ENCODE results near the gene TBX1.

The TBX1 gene

GRCh38 chr22:19760058-19760950 is at the start of gene TBX1:
Gene TBX1 (plus strand): TSS chr22:19760778. CDS start chr22:19760844, 66 bp downstream.
- DNase-seq (ENCODE audit: extremely low read depth, insufficient read length): no peak
- no peak within 1 kb of the TSS; the same call in 1 of the 2 replicates for H3K4me3 ChIP-seq (replicated peaks; ENCODE audit: low read depth, low read length)
- H3K27me3 ChIP-seq (replicated peaks; ENCODE audit: control insufficient read depth, insufficient read depth, low read length): no peaks in the 10 kb centered on the region; the same call in none of the 2 replicates
- no peak for TF ChIP-seq CTCF (IDR thresholded peaks at IDR 0.05; ENCODE audit: insufficient read depth, low read length, poor library complexity, severe bottlenecking)
- no peaks in the 10 kb centered on the region for H3K36me3 ChIP-seq (ENCODE audit: control insufficient read depth, insufficient read depth, low read length)

GRCh38 chr22:19713245-19713644 is 47.3 kb upstream of the TBX1 start:
- TF ChIP-seq CTCF (IDR thresholded peaks at IDR 0.05; ENCODE audit: insufficient read depth, low read length, poor library complexity, severe bottlenecking): no peak
- no peak overlapping the region for H3K4me3 ChIP-seq (replicated peaks; ENCODE audit: low read depth, low read length)
- peaks cover 1% of the 10 kb centered on the region; the same call in 1 of the 2 replicates for H3K27me3 ChIP-seq (replicated peaks; ENCODE audit: control insufficient read depth, insufficient read depth, low read length)
- H3K36me3 ChIP-seq (ENCODE audit: control insufficient read depth, insufficient read depth, low read length): no peaks in the 10 kb centered on the region
- no peak for DNase-seq (ENCODE audit: extremely low read depth, insufficient read length)

GRCh38 chr22:19713650-19714311 is 46.8 kb upstream of the TBX1 start:
- TF ChIP-seq CTCF (IDR thresholded peaks at IDR 0.05; ENCODE audit: insufficient read depth, low read length, poor library complexity, severe bottlenecking): no peak
- DNase-seq (ENCODE audit: extremely low read depth, insufficient read length): no peak
- H3K27me3 ChIP-seq (replicated peaks; ENCODE audit: control insufficient read depth, insufficient read depth, low read length): peaks cover 1% of the 10 kb centered on the region; the same call in 1 of the 2 replicates
- H3K36me3 ChIP-seq (ENCODE audit: control insufficient read depth, insufficient read depth, low read length): no peaks in the 10 kb centered on the region
- no peak overlapping the region for H3K4me3 ChIP-seq (replicated peaks; ENCODE audit: low read depth, low read length)

- Histone ChIP-seq H3K36me3 (ENCODE audit: control insufficient read depth, insufficient read depth, low read length) (no peaks in the 10 kb centered on the region), H3K4me3 (replicated peaks; ENCODE audit: low read depth, low read length) (peak within 1 kb of the TSS; percentile 43), H3K27me3 (replicated peaks; ENCODE audit: control insufficient read depth, insufficient read depth, low read length) (peaks cover 3% of the 10 kb centered on the region)
- no peak for DNase-seq (ENCODE audit: extremely low read depth, insufficient read length)
- TF ChIP-seq CTCF (IDR thresholded peaks at IDR 0.05; ENCODE audit: insufficient read depth, low read length, poor library complexity, severe bottlenecking): no peak
These were observed 46.0 kb upstream of the TBX1 start, which contains the start of gene SEPTIN5 for GRCh38 chr22:19714312-19715187. Gene SEPTIN5 (plus strand): TSS chr22:19714503. CDS start chr22:19714589, 86 bp downstream.

DNA sequence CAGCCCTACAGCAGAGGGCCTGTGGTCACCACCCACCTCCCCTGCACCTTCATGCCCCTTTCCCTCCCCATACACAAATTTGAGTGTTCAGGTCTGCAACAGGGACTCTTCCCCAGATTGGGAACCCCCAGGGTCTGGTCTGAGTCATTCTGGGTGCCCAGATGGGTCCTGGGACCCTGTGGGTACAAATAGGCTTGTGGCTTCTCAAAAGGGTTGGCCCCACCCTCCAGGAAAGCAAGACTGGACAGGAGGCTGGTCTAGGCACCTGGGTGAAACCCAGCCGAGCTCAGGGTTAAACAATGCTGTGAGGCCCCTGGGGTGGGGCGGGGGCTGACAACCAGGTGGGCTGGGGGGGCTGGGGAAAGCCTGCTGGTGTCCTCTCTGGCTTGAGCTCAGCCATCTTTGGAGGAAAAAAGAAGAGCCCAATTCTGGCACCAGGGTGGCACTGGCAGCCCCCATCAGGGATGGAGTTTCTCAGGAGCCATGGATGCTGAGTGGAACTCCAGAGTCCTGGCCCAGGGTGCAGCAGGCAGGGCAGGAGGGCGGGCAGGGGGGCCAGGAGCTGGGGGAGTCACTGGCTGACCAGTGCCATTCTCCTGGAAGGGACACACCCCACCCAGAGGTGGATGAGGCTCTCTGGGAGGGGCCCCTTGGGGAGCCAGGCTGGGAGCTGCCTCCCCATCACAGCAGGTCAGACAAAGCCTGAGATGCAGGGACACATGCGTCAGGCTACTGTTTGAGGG is 45.2 kb upstream of the TBX1 start:
- no peak for DNase-seq (ENCODE audit: extremely low read depth, insufficient read length)
- H3K27me3 ChIP-seq (replicated peaks; ENCODE audit: control insufficient read depth, insufficient read depth, low read length): peaks cover 2% of the 10 kb centered on the region

More for the DNA sequence above, 45.2 kb upstream of the TBX1 start:
- Histone ChIP-seq H3K36me3 (ENCODE audit: control insufficient read depth, insufficient read depth, low read length) (no peaks in the 10 kb centered on the region), H3K4me3 (replicated peaks; ENCODE audit: low read depth, low read length) (peak overlapping the region; percentile 43)
- TF ChIP-seq CTCF (IDR thresholded peaks at IDR 0.05; ENCODE audit: insufficient read depth, low read length, poor library complexity, severe bottlenecking): no peak
